BLaER1 (cell line): ENCODE results near the gene CTNNA1.

ENCODE experiments used
- H3K27ac ChIP-seq: shearing (Covaris generic); formaldehyde crosslinking; 2 replicates; pipeline ENCODE4 v1.8.1; 2022
- H3K27me3 ChIP-seq: shearing (Covaris generic); formaldehyde crosslinking; 2 replicates; pipeline ENCODE4 v1.8.1; 2022
- H3K36me3 ChIP-seq: shearing (Covaris generic); formaldehyde crosslinking; 2 replicates; pipeline ENCODE4 v1.8.1; 2022
- H3K4me1 ChIP-seq: shearing (Covaris generic); formaldehyde crosslinking; 2 replicates; pipeline ENCODE4 v1.8.1; 2022
- H3K4me2 ChIP-seq: shearing (Covaris generic); formaldehyde crosslinking; 2 replicates; pipeline ENCODE4 v1.8.1; 2022
- H3K4me3 ChIP-seq: shearing (Covaris generic); formaldehyde crosslinking; 2 replicates; pipeline ENCODE4 v1.8.1; 2022
- H3K9ac ChIP-seq: shearing (Covaris generic); formaldehyde crosslinking; 2 replicates; pipeline ENCODE4 v1.8.1; 2022
- H3K9me3 ChIP-seq: shearing (Covaris generic); formaldehyde crosslinking; 2 replicates; pipeline ENCODE4 v1.8.1; 2022
- H4K20me1 ChIP-seq: shearing (Covaris generic); formaldehyde crosslinking; 2 replicates; pipeline ENCODE4 v1.8.1; 2022
- Cebpa-rat ChIP-seq: shearing (Covaris generic); IDR thresholded peaks from 2 replicates; pipeline ENCODE4 v1.8.1; 2022

The CTNNA1 gene

GRCh38 chr5:138876811-138877210 is 123.6 kb downstream of the CTNNA1 start:
- TF ChIP-seq Cebpa-rat, result no peak
- Histone ChIP-seq H3K9me3 (no peaks in the 10 kb centered on the region), H3K4me2 (no peak overlapping the region), H4K20me1 (peaks cover 64% of the 10 kb centered on the region), H3K36me3 (peaks cover 48% of the 10 kb centered on the region), H3K9ac (no peak overlapping the region), H3K27ac (no peak overlapping the region), H3K4me3 (no peak overlapping the region), H3K27me3 (no peaks in the 10 kb centered on the region), H3K4me1 (peaks cover 8% of the 10 kb centered on the region)

- peaks cover 54% of the 10 kb centered on the region for H4K20me1 ChIP-seq
- H3K9ac ChIP-seq, result no peak overlapping the region
- no peak overlapping the region for H3K4me3 ChIP-seq
- TF ChIP-seq Cebpa-rat, result no peak
- no peaks in the 10 kb centered on the region for H3K9me3 ChIP-seq
- no peak overlapping the region for H3K27ac ChIP-seq
- no peak overlapping the region for H3K4me2 ChIP-seq
- peaks cover 18% of the 10 kb centered on the region for H3K4me1 ChIP-seq
- no peaks in the 10 kb centered on the region for H3K27me3 ChIP-seq
- H3K36me3 ChIP-seq, result peaks cover 43% of the 10 kb centered on the region
Measured at GRCh38 chr5:138878437-138879235, 125.4 kb downstream of the CTNNA1 start.

- Histone ChIP-seq H3K4me3 (no peak overlapping the region), H3K27me3 (no peaks in the 10 kb centered on the region), H3K4me2 (peak overlapping the region; percentile 53; the same call in 1 of the 2 replicates), H3K4me1 (peaks cover 18% of the 10 kb centered on the region), H3K36me3 (peaks cover 44% of the 10 kb centered on the region), H3K9ac (no peak overlapping the region), H4K20me1 (peaks cover 22% of the 10 kb centered on the region; the same call in 1 of the 2 replicates), H3K9me3 (peaks cover 4% of the 10 kb centered on the region), H3K27ac (no peak overlapping the region)
- no peak for TF ChIP-seq Cebpa-rat
Measured at GRCh38 chr5:138883211-138883610, 130.0 kb downstream of the CTNNA1 start.

- peaks cover 13% of the 10 kb centered on the region for H3K9me3 ChIP-seq
- no peak overlapping the region for H3K27ac ChIP-seq
- no peak overlapping the region for H3K4me2 ChIP-seq
- peaks cover 14% of the 10 kb centered on the region; the same call in 1 of the 2 replicates for H4K20me1 ChIP-seq
- H3K9ac ChIP-seq, result no peak overlapping the region
- peaks cover 18% of the 10 kb centered on the region for H3K4me1 ChIP-seq
- no peak for TF ChIP-seq Cebpa-rat
- no peak overlapping the region for H3K4me3 ChIP-seq
- H3K36me3 ChIP-seq, result peaks cover 53% of the 10 kb centered on the region
- no peaks in the 10 kb centered on the region for H3K27me3 ChIP-seq
Measured at GRCh38 chr5:138884094-138884493, 130.9 kb downstream of the CTNNA1 start.

- Histone ChIP-seq H3K9me3 (peaks cover 18% of the 10 kb centered on the region), H4K20me1 (peaks cover 14% of the 10 kb centered on the region; the same call in 1 of the 2 replicates), H3K27ac (no peak overlapping the region), H3K9ac (no peak overlapping the region), H3K27me3 (no peaks in the 10 kb centered on the region), H3K4me1 (peaks cover 18% of the 10 kb centered on the region), H3K4me2 (no peak overlapping the region), H3K4me3 (no peak overlapping the region), H3K36me3 (peaks cover 56% of the 10 kb centered on the region)
- no peak for TF ChIP-seq Cebpa-rat
Measured at GRCh38 chr5:138884554-138884953, 131.3 kb downstream of the CTNNA1 start.

- Histone ChIP-seq H3K4me2 (no peak overlapping the region), H3K4me1 (no peaks in the 10 kb centered on the region), H3K4me3 (no peak overlapping the region), H3K9ac (no peak overlapping the region), H3K27ac (no peak overlapping the region), H3K9me3 (peaks cover 33% of the 10 kb centered on the region), H3K36me3 (peaks cover 80% of the 10 kb centered on the region), H4K20me1 (no peaks in the 10 kb centered on the region), H3K27me3 (no peaks in the 10 kb centered on the region)
- no peak for TF ChIP-seq Cebpa-rat
Measured at GRCh38 chr5:138889994-138890393, 136.8 kb downstream of the CTNNA1 start.

GRCh38 chr5:138890644-138891043 is 137.4 kb downstream of the CTNNA1 start:
- no peak for TF ChIP-seq Cebpa-rat
- Histone ChIP-seq H3K4me3 (no peak overlapping the region), H3K27ac (no peak overlapping the region), H3K9ac (no peak overlapping the region), H3K36me3 (peaks cover 76% of the 10 kb centered on the region), H3K4me1 (no peaks in the 10 kb centered on the region), H3K4me2 (no peak overlapping the region), H3K9me3 (peaks cover 33% of the 10 kb centered on the region), H3K27me3 (no peaks in the 10 kb centered on the region), H4K20me1 (no peaks in the 10 kb centered on the region)

- no peak overlapping the region for H3K9ac ChIP-seq
- no peaks in the 10 kb centered on the region for H4K20me1 ChIP-seq
- H3K4me1 ChIP-seq, result peaks cover 26% of the 10 kb centered on the region
- no peak overlapping the region for H3K4me3 ChIP-seq
- no peak overlapping the region for H3K4me2 ChIP-seq
- TF ChIP-seq Cebpa-rat, result no peak
- H3K27ac ChIP-seq, result no peak overlapping the region
- H3K9me3 ChIP-seq, result peaks cover 2% of the 10 kb centered on the region
- H3K36me3 ChIP-seq, result peaks cover 46% of the 10 kb centered on the region
- H3K27me3 ChIP-seq, result no peaks in the 10 kb centered on the region
Measured at GRCh38 chr5:138895918-138896317, 142.7 kb downstream of the CTNNA1 start.

GRCh38 chr5:138898299-138898698 is 145.1 kb downstream of the CTNNA1 start:
- TF ChIP-seq Cebpa-rat, result no peak
- Histone ChIP-seq H3K4me2 (no peak overlapping the region), H3K27ac (no peak overlapping the region), H4K20me1 (no peaks in the 10 kb centered on the region), H3K4me3 (no peak overlapping the region), H3K36me3 (peaks cover 37% of the 10 kb centered on the region), H3K9ac (no peak overlapping the region), H3K9me3 (no peaks in the 10 kb centered on the region; the same call in 1 of the 2 replicates), H3K4me1 (peaks cover 48% of the 10 kb centered on the region), H3K27me3 (no peaks in the 10 kb centered on the region)

- no peaks in the 10 kb centered on the region for H4K20me1 ChIP-seq
- no peak for TF ChIP-seq Cebpa-rat
- no peaks in the 10 kb centered on the region; the same call in 1 of the 2 replicates for H3K9me3 ChIP-seq
Measured at GRCh38 chr5:138898742-138899141, 145.5 kb downstream of the CTNNA1 start.

More at GRCh38 chr5:138898742-138899141, 145.5 kb downstream of the CTNNA1 start:
- peaks cover 48% of the 10 kb centered on the region for H3K4me1 ChIP-seq
- no peak overlapping the region for H3K4me2 ChIP-seq
- H3K36me3 ChIP-seq, result peaks cover 37% of the 10 kb centered on the region
- H3K27ac ChIP-seq, result no peak overlapping the region
- H3K4me3 ChIP-seq, result no peak overlapping the region
- H3K27me3 ChIP-seq, result no peaks in the 10 kb centered on the region
- H3K9ac ChIP-seq, result no peak overlapping the region
